Peyer's patch (tissue), 4 donors: ENCODE data around the gene GBP3.

ENCODE experiments used
- CTCF ChIP-seq, 6 experiments: fragments of 450-650 bp in 4 of 6; fragments of 200-600 bp in 2 of 6; sonication (generic) in 1 of 6; IDR thresholded peaks; one replicate each; pipeline ENCODE4 v1.5.1; 2017 to 2019; ENCODE audit warnings: antibody characterized with exemption in 6 of 6, mild to moderate bottlenecking in 3 of 6, moderate library complexity in 1 of 6
- POLR2A ChIP-seq, 2 donors: fragments of 450-650 bp; IDR thresholded peaks; one replicate each; pipeline ENCODE4 v1.5.1; 2017; ENCODE audit warnings: antibody characterized with exemption in 2 of 2, mild to moderate bottlenecking in 2 of 2, moderate library complexity in 2 of 2

- TF ChIP-seq CTCF (IDR thresholded peaks at IDR 0.05) = no peak
- TF ChIP-seq POLR2A (IDR thresholded peaks at IDR 0.05) = no peak
Measured at GRCh38 chr1:89042491-89042890, 19.8 kb upstream of the GBP3 start.
